LNCaP clone FGC (cell line): Measurements from ENCODE around the gene ELAPOR2.

Experiments used
- DNase-seq: peaks from one replicate; pipeline ENCODE4 v3.0.0-alpha.2; 2011; ENCODE audit warnings: low read depth
- H3K4me3 ChIP-seq: 2 replicates; pipeline ENCODE4 v1.5.1; 2011; ENCODE audit warnings: mild to moderate bottlenecking, low read depth, low read length, control low read depth
- TF ChIP-seq, protein P1 (sequence below): IDR thresholded peaks from 2 replicates; pipeline ENCODE4 v1.5.1; 2012; ENCODE audit warnings: mild to moderate bottlenecking; ENCODE audit not compliant: control insufficient read depth, insufficient read depth; ENCODE audit errors: extremely low read depth

ELAPOR2 gene

GRCh38 chr7:87021285-87021684 is 38.2 kb downstream of the ELAPOR2 start:
- no peak for DNase-seq
- no peak overlapping the region for H3K4me3 ChIP-seq
- TF ChIP-seq, protein P1, sequence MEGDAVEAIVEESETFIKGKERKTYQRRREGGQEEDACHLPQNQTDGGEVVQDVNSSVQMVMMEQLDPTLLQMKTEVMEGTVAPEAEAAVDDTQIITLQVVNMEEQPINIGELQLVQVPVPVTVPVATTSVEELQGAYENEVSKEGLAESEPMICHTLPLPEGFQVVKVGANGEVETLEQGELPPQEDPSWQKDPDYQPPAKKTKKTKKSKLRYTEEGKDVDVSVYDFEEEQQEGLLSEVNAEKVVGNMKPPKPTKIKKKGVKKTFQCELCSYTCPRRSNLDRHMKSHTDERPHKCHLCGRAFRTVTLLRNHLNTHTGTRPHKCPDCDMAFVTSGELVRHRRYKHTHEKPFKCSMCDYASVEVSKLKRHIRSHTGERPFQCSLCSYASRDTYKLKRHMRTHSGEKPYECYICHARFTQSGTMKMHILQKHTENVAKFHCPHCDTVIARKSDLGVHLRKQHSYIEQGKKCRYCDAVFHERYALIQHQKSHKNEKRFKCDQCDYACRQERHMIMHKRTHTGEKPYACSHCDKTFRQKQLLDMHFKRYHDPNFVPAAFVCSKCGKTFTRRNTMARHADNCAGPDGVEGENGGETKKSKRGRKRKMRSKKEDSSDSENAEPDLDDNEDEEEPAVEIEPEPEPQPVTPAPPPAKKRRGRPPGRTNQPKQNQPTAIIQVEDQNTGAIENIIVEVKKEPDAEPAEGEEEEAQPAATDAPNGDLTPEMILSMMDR: no peak

GRCh38 chr7:87016606-87017005 is 42.8 kb downstream of the ELAPOR2 start:
- TF ChIP-seq, protein P1: no peak
- DNase-seq: no peak

DNA sequence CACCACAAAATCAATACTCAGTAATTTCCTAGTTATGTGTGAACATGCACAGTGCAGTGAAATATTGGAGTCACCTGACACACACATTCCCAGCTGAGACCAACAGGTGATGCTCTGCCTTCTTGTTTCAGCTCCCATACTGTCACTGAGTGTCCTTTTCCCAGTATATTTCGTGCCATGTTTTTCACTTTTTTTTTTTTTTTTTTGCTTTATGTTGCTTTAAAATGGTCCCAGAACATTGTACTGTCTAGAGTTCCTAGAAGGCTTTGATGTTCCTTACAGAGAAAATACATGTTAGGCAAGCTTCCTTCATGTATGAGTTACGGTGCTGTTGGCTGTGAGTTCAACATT is 45.6 kb downstream of the ELAPOR2 start:
- no peak overlapping the region for H3K4me3 ChIP-seq
- TF ChIP-seq, protein P1: no peak
- DNase-seq: no peak

More at GRCh38 chr7:87016606-87017005, 42.8 kb downstream of the ELAPOR2 start:
- no peak overlapping the region for H3K4me3 ChIP-seq

DNA sequence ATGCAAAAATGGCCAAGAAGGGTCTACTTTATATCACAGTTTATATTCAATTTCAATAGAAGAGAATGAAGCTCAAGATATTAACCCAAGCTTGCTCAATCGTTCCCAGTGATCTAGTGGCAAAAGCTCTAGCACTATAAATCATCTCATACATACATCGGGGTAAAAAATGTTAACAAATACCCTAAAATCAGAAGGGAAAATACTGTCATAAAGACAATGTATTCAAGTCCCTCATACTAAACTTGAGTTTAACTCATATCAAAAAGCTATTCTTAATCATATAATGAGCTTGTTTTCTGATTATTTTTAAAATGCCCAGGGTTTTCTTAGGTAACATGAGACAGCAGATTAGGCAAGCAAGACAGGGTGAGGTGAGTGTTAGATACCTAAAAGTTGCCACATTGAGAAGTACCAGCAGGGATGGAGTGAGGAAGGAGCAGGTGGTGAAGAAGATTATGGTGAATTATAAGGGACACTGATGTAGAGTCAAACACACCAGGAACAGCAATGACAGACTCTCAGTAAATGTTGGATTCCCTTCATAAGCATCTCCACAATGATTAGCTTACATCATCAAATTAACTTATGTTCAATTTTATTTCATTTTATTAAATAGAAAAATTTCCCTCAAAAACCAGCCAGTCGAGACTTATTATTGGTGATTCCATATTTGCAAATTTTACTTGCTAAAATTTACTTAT is 46.2 kb downstream of the ELAPOR2 start:
- DNase-seq: no peak
- TF ChIP-seq, protein P1: no peak
- H3K4me3 ChIP-seq: no peak overlapping the region
